ENCODE measurements around the gene SRD5A3. TPM values are rescaled to one million over a fixed set of nuclear protein-coding genes. Genes with fewer than 3 reads are reported as not detected.

SRD5A3 gene
- total RNA-seq, 1 donor from 2014 or later: 12.1 TPM

GRCh38 chr4:55373461-55373860 is 27.4 kb downstream of the SRD5A3 start:
- no peak for DNase-seq (ENCODE audit: low spot score, unreplicated experiment)
- H3K9me3 Mint-ChIP-seq (ENCODE audit: low read depth): no peaks in the 10 kb centered on the region
- no peak for TF ChIP-seq CTCF (IDR thresholded peaks at IDR 0.05; ENCODE audit: unreplicated experiment)
- no peaks in the 10 kb centered on the region for H3K27me3 Mint-ChIP-seq
- no peaks in the 10 kb centered on the region for H3K4me1 Mint-ChIP-seq (ENCODE audit: low read depth)
- H3K27ac Mint-ChIP-seq: no peak overlapping the region
- H3K4me3 Mint-ChIP-seq (ENCODE audit: low read depth): no peak overlapping the region
- no peaks in the 10 kb centered on the region for H3K36me3 Mint-ChIP-seq (ENCODE audit: insufficient read depth)

GRCh38 chr4:55376698-55377097 is 30.7 kb downstream of the SRD5A3 start:
- no peak for TF ChIP-seq CTCF (IDR thresholded peaks at IDR 0.05; ENCODE audit: unreplicated experiment)
- H3K36me3 Mint-ChIP-seq (ENCODE audit: insufficient read depth): no peaks in the 10 kb centered on the region
- H3K4me3 Mint-ChIP-seq (ENCODE audit: low read depth): no peak overlapping the region
- H3K27ac Mint-ChIP-seq: no peak overlapping the region
- H3K27me3 Mint-ChIP-seq: no peaks in the 10 kb centered on the region
- no peak for DNase-seq (ENCODE audit: low spot score, unreplicated experiment)
- no peaks in the 10 kb centered on the region for H3K9me3 Mint-ChIP-seq (ENCODE audit: low read depth)
- H3K4me1 Mint-ChIP-seq (ENCODE audit: low read depth): no peaks in the 10 kb centered on the region

GRCh38 chr4:55378617-55379467 is 32.8 kb downstream of the SRD5A3 start:
- Mint-ChIP-seq H3K36me3 (ENCODE audit: insufficient read depth) (no peaks in the 10 kb centered on the region), H3K27ac (no peak overlapping the region), H3K27me3 (no peaks in the 10 kb centered on the region), H3K9me3 (ENCODE audit: low read depth) (no peaks in the 10 kb centered on the region), H3K4me3 (ENCODE audit: low read depth) (no peak overlapping the region), H3K4me1 (ENCODE audit: low read depth) (no peaks in the 10 kb centered on the region)
- no peak for TF ChIP-seq CTCF (IDR thresholded peaks at IDR 0.05; ENCODE audit: unreplicated experiment)
- no peak for DNase-seq (ENCODE audit: low spot score, unreplicated experiment)

GRCh38 chr4:55380576-55380975 is 34.5 kb downstream of the SRD5A3 start:
- Mint-ChIP-seq H3K9me3 (ENCODE audit: low read depth) (no peaks in the 10 kb centered on the region), H3K27me3 (no peaks in the 10 kb centered on the region), H3K27ac (no peak overlapping the region), H3K36me3 (ENCODE audit: insufficient read depth) (no peaks in the 10 kb centered on the region), H3K4me3 (ENCODE audit: low read depth) (no peak overlapping the region), H3K4me1 (ENCODE audit: low read depth) (peaks cover 1% of the 10 kb centered on the region)
- DNase-seq (ENCODE audit: low spot score, unreplicated experiment): no peak
- TF ChIP-seq CTCF (IDR thresholded peaks at IDR 0.05; ENCODE audit: unreplicated experiment): no peak

GRCh38 chr4:55381502-55381901 is 35.5 kb downstream of the SRD5A3 start:
- Mint-ChIP-seq H3K4me3 (ENCODE audit: low read depth) (no peak overlapping the region), H3K4me1 (ENCODE audit: low read depth) (peaks cover 8% of the 10 kb centered on the region), H3K36me3 (ENCODE audit: insufficient read depth) (no peaks in the 10 kb centered on the region), H3K27me3 (no peaks in the 10 kb centered on the region), H3K9me3 (ENCODE audit: low read depth) (no peaks in the 10 kb centered on the region), H3K27ac (no peak overlapping the region)
- no peak for DNase-seq (ENCODE audit: low spot score, unreplicated experiment)
- TF ChIP-seq CTCF (IDR thresholded peaks at IDR 0.05; ENCODE audit: unreplicated experiment): no peak
